Right lobe of liver (tissue), 6 donors: Measurements from ENCODE around the gene ANO9. TPM values are rescaled to one million over a fixed set of nuclear protein-coding genes. Genes with fewer than 3 reads are reported as not detected.

Source experiments
- ATAC-seq, 4 donors: fragments of 200-7000 bp; cut with Tn5 transposase; one replicate each; pipeline ENCODE4 v1.9.1; 2020; ENCODE audit warnings: mild to moderate bottlenecking in 4 of 4, moderate library complexity in 4 of 4
- DNase-seq, 3 donors: peaks; one replicate each; pipeline ENCODE4 v3.0.0-alpha.2; 2020
- H3K27ac ChIP-seq, 3 donors: fragments of 200-600 bp; one replicate each; pipeline ENCODE4 v1.8.0; 2022
- H3K27me3 ChIP-seq, 2 donors: fragments of 200-600 bp; one replicate each; pipeline ENCODE4 v1.8.0; 2022
- H3K36me3 ChIP-seq, 4 donors: fragments of 200-600 bp; sonication (generic) in 1 of 4; one replicate each; pipeline versions ENCODE4 v1.5.1 to v1.8.0; 2017 to 2022; ENCODE audit warnings: control low read depth in 1 of 4
- H3K4me1 ChIP-seq, 4 donors: fragments of 200-600 bp; sonication (generic) in 1 of 4; one replicate each; pipeline versions ENCODE4 v1.5.1 to v1.8.0; 2017 to 2022; ENCODE audit warnings: control low read depth in 1 of 4
- H3K4me3 ChIP-seq, 3 donors: fragments of 200-600 bp; one replicate each; pipeline ENCODE4 v1.8.0; 2022
- H3K9me3 ChIP-seq, 4 donors: fragments of 200-600 bp; sonication (generic) in 1 of 4; one replicate each; pipeline versions ENCODE4 v1.5.1 to v1.8.0; 2017 to 2022; ENCODE audit warnings: control low read depth in 1 of 4
- POLR2A ChIP-seq: fragments of 450-650 bp; IDR thresholded peaks from one replicate; pipeline ENCODE4 v1.6.1; 2017; ENCODE audit warnings: antibody characterized with exemption, mild to moderate bottlenecking
- WGBS: methylation state at CpG from one replicate; pipeline ENCODE4 v1.1.6; 2018; ENCODE audit warnings: low coverage, low lambda C conversion rate; ENCODE audit not compliant: insufficient coverage; ENCODE audit errors: missing lambda C conversion rate; 5-methylcytosine and 5-hydroxymethylcytosine counted together
- intact Hi-C, 2 donors: fragments of 100-400 bp; cut with DNase I; formaldehyde crosslinking; loops; one replicate each; pipeline versions ENCODE4 v1.11.2 to v1.14.1; 2022
- total RNA-seq, 6 experiments: library from RNA; depleted of rRNA in 2 of 6; stranded (reverse); fragments of >200 nt in 2 of 6; fragmentation: NEBNext Ultra II Directional in 3 of 6; extraction: Animal tissue kit (Norgen Biotek cat#: 25700) in 3 of 6; gene quantifications; one replicate each; pipeline versions ENCODE4 v1.1.0 to v1.2.4, GENCODE V29; 2016 to 2023
- TF ChIP-seq, protein P1 (sequence below), 4 donors: fragments of 200-600 bp in 3 of 4; fragments of 450-650 bp in 1 of 4; IDR thresholded peaks; one replicate each; pipeline versions ENCODE4 v1.5.1 to v1.8.0; 2016 to 2022; ENCODE audit warnings: antibody characterized with exemption in 4 of 4, mild to moderate bottlenecking in 2 of 4
- donor health status: DM: no; HTN: yes; CAD: no.
- donor health status: DM: no; HTN: no; CAD: no.
- donor health status: DM: no; HTN: no; CAD: no.
- donor health status: DM: no; HTN: yes; CAD: no.
- donor health status: DM: no; HTN: yes; CAD: no.

The ANO9 gene
- total RNA-seq, 6 experiments from 2014 or later = 0.09 to 1.0 (median 0.28) TPM; not detected in 1

GRCh38 chr11:461626-462025 is 19.8 kb upstream of the ANO9 start:
- no peaks in the 10 kb centered on the region for H3K9me3 ChIP-seq
- intact Hi-C loops = no loop called here
- ATAC-seq = peak in 1 of 4 donors; percentile 6
- no peak overlapping the region for H3K27ac ChIP-seq
- no peaks in the 10 kb centered on the region for H3K27me3 ChIP-seq
- no CpG with 5 or more reads among the region's 9 CpGs for WGBS
- H3K4me3 ChIP-seq = no peak overlapping the region
- peaks cover 0 to 9% (median 0%) of the 10 kb centered on the region in 4 donors for H3K36me3 ChIP-seq
- no peaks in the 10 kb centered on the region for H3K4me1 ChIP-seq
- DNase-seq = no peak
- TF ChIP-seq POLR2A = no peak
- TF ChIP-seq, protein P1, sequence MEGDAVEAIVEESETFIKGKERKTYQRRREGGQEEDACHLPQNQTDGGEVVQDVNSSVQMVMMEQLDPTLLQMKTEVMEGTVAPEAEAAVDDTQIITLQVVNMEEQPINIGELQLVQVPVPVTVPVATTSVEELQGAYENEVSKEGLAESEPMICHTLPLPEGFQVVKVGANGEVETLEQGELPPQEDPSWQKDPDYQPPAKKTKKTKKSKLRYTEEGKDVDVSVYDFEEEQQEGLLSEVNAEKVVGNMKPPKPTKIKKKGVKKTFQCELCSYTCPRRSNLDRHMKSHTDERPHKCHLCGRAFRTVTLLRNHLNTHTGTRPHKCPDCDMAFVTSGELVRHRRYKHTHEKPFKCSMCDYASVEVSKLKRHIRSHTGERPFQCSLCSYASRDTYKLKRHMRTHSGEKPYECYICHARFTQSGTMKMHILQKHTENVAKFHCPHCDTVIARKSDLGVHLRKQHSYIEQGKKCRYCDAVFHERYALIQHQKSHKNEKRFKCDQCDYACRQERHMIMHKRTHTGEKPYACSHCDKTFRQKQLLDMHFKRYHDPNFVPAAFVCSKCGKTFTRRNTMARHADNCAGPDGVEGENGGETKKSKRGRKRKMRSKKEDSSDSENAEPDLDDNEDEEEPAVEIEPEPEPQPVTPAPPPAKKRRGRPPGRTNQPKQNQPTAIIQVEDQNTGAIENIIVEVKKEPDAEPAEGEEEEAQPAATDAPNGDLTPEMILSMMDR (IDR thresholded peaks at IDR 0.05) = no peak

GRCh38 chr11:460331-461199 is 18.8 kb upstream of the ANO9 start:
- 93% methylated on average over 14 of the region's 41 CpGs for WGBS
- peaks cover 0 to 9% (median 0%) of the 10 kb centered on the region in 4 donors for H3K36me3 ChIP-seq
- no peak overlapping the region for H3K27ac ChIP-seq
- H3K4me3 ChIP-seq = no peak overlapping the region
- no peaks in the 10 kb centered on the region for H3K27me3 ChIP-seq
- DNase-seq (no peak), ATAC-seq (no peak)
- TF ChIP-seq, protein P1 (IDR thresholded peaks at IDR 0.05) = no peak
- TF ChIP-seq POLR2A = no peak
- H3K9me3 ChIP-seq = no peaks in the 10 kb centered on the region
- H3K4me1 ChIP-seq = no peaks in the 10 kb centered on the region
- intact Hi-C loops = no loop called here

DNA sequence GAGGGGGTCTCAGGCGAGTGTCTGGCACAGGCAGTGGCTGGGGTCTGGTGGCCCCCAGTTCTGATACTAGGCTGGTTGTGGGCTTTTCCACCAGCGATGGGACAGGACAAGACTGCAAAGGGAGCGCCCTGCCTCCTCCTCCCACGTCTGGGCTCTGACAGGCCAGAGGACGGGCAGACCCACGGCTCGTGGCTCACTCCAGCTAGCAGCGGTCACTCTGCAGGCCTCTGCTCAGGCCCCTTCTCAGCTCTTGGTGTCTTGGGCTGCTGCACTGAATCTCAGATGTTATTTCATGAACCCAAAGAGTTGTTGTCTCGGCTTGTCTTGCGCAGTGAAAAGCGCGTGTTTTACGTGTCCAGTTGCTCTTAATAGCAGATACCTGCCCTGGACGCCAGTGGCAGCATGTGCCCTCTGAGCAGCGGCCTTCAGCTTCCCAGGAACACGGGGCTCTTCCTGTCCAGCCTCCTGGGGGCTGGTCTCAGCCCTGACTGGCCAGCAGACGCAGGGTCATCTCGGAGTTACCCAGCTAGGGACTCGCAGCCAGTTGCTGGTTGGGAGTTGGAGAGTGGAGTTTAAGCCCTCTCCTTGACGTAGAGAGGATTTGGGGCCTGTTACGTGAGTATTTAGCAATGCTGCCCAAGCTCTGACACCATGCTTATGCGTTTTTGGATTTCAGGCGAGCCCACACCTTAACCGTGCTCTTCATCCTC is 17.9 kb upstream of the ANO9 start:
- Histone ChIP-seq H3K27me3 (no peaks in the 10 kb centered on the region), H3K9me3 (no peaks in the 10 kb centered on the region), H3K27ac (no peak overlapping the region), H3K4me1 (no peaks in the 10 kb centered on the region), H3K36me3 (peaks cover 0 to 9% (median 0%) of the 10 kb centered on the region in 4 donors), H3K4me3 (no peak overlapping the region)
- intact Hi-C loops = loop anchor here in 1 of 2 donors (10.0 kb wide), 1 partner anchor 55 kb away; no protein-coding TSS in a partner anchor
- no peak for DNase-seq
- 81% methylated on average over 8 of the region's 24 CpGs for WGBS
- TF ChIP-seq, protein P1 (IDR thresholded peaks at IDR 0.05) = no peak
- no peak for TF ChIP-seq POLR2A
- no peak for ATAC-seq

DNA sequence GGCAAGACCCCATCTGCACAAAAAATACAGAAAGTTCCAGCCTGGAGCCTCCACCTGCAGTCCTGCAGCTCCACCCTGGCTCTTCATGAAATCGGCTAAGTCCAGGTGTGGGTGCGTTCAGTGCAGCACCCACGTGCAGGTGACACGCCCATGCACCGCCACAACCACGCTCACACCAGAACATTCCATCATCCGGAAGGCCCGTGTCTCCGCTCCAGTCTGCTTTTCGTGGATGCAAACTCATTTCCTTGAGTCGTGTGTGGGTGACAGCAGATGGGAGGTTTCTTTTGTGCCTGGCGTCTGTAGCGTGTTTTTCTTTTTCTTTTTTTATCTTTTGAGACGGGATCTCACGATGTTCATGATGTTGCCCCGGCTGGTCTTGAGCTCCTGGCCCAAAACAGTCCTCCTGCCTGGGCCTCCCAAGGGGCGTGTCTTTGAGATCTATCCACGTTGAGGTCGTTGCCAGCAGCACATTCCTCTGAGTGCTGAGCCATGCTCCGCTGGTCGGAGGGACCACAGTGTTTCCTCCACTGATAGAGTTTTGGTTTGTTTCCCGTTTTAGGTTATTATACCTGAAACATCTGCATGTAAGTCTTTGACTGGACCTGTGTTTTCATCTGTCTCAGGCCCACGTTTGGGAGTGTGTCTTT is 15.4 kb upstream of the ANO9 start:
- H3K9me3 ChIP-seq = no peaks in the 10 kb centered on the region
- no peak for TF ChIP-seq POLR2A
- TF ChIP-seq, protein P1 (IDR thresholded peaks at IDR 0.05) = no peak
- DNase-seq (no peak), ATAC-seq (no peak)
- intact Hi-C loops = loop anchor here in 1 of 2 donors (10.0 kb wide), 1 partner anchor 52 kb away; no protein-coding TSS in a partner anchor
- peaks cover 0 to 9% (median 2%) of the 10 kb centered on the region in 4 donors for H3K36me3 ChIP-seq
- no peaks in the 10 kb centered on the region for H3K27me3 ChIP-seq
- H3K27ac ChIP-seq = no peak overlapping the region
- no peak overlapping the region for H3K4me3 ChIP-seq
- WGBS = 63% methylated on average over 17 of the region's 23 CpGs
- H3K4me1 ChIP-seq = no peaks in the 10 kb centered on the region
